HepG2 (cell line): ENCODE results near the gene NDUFB10. TPM values are rescaled to one million over a fixed set of nuclear protein-coding genes. Genes with fewer than 3 reads are reported as not detected.

Experiments
- ATAC-seq: fragments of 200-7000 bp; cut with Tn5 transposase; 3 replicates; pipeline ENCODE4 v1.9.1; 2020; ENCODE audit warnings: mild to moderate bottlenecking, moderate library complexity
- BruUV-seq: library from RNA; stranded (reverse); fragments of 400-500 nt; replicated peaks from 2 replicates; lab custom pipeline; 2021; lab: Mats Ljungman, UMichigan
- CTCF ChIA-PET: fragments of 300-600 bp; formaldehyde crosslinking; extraction: SDS; loops from one replicate; lab custom pipeline; 2021; ENCODE audit warnings: low total read pairs, inconsistent platforms, low intra/inter-chr PET ratio; lab: Yijun Ruan, JAX
- POLR2A ChIA-PET: fragments of 350-600 bp; sonication (Branson Sonifier 250); formaldehyde crosslinking; loops from one replicate; lab custom pipeline; 2020; ENCODE audit warnings: antibody characterized with exemption, inconsistent platforms; lab: Yijun Ruan, JAX
- DNase-seq: peaks from one replicate; pipeline ENCODE4 v3.0.0-alpha.2; 2015; ENCODE audit warnings: low spot score
- FAIRE-seq: peaks from 3 replicates; lab custom pipeline; 2011; peaks lifted over from hg19 to GRCh38; lab: Jason Lieb, UNC
- H2AFZ ChIP-seq: one replicate; pipeline ENCODE4 v1.6.1; 2011; ENCODE audit warnings: low read length, inconsistent platforms
- H3K27ac ChIP-seq: fragments of 300-600 bp; 3 replicates; pipeline ENCODE4 v1.8.0; 2011; ENCODE audit warnings: mixed run types, mild to moderate bottlenecking, mixed read lengths, low read length, inconsistent platforms; ENCODE audit not compliant: insufficient read depth; ENCODE audit errors: extremely low read length
- H3K27me3 ChIP-seq, 2 experiments: fragments of 200-600 bp in 1 of 2; 2 replicates in 1 of 2; 3 replicates in 1 of 2; pipeline versions ENCODE4 v1.6.0 to v1.8.0; 2011; ENCODE audit warnings: low read length in 2 of 2, mild to moderate bottlenecking in 2 of 2, moderate library complexity in 2 of 2, inconsistent platforms in 1 of 2; ENCODE audit not compliant: insufficient read depth in 2 of 2, control insufficient read depth in 1 of 2
- H3K36me3 ChIP-seq, 2 experiments: fragments of 200-600 bp in 1 of 2; replicated peaks in 1 of 2; 2 replicates in 1 of 2; 3 replicates in 1 of 2; pipeline versions ENCODE4 v1.5.1 to v1.8.0; 2011; ENCODE audit warnings: low read length in 2 of 2, inconsistent platforms in 1 of 2; ENCODE audit not compliant: insufficient read depth in 2 of 2, control insufficient read depth in 1 of 2
- H3K4me1 ChIP-seq: 2 replicates; pipeline ENCODE4 v1.5.1; 2012; ENCODE audit warnings: low read length, inconsistent platforms; ENCODE audit not compliant: insufficient read depth
- H3K4me2 ChIP-seq: 2 replicates; pipeline ENCODE4 v1.6.0; 2011; ENCODE audit warnings: low read depth, low read length, inconsistent platforms
- H3K4me3 ChIP-seq, 3 experiments: fragments of 200-600 bp in 1 of 3; sonication (generic), shearing (Covaris generic) in 1 of 3; replicated peaks in 1 of 3; 2 replicates each; pipeline ENCODE4 v1.5.1; 2011 to 2016; ENCODE audit warnings: low read length in 3 of 3, inconsistent platforms in 2 of 3, low read depth in 2 of 3, mild to moderate bottlenecking in 2 of 3, control low read depth in 1 of 3, mixed read lengths in 1 of 3; ENCODE audit not compliant: insufficient read depth in 1 of 3
- H3K79me2 ChIP-seq: one replicate; pipeline ENCODE4 v1.6.1; 2011; ENCODE audit warnings: low read length, inconsistent platforms; ENCODE audit not compliant: insufficient read depth
- H3K9ac ChIP-seq: 2 replicates; pipeline ENCODE4 v1.6.0; 2011; ENCODE audit warnings: mild to moderate bottlenecking, low read depth, low read length, inconsistent platforms; ENCODE audit not compliant: insufficient read depth
- H3K9me3 ChIP-seq: 2 replicates; pipeline ENCODE4 v1.5.1; 2012; ENCODE audit warnings: mild to moderate bottlenecking, low read length
- H4K20me1 ChIP-seq: 2 replicates; pipeline ENCODE4 v1.6.0; 2011; ENCODE audit warnings: inconsistent platforms, mild to moderate bottlenecking, low read length, moderate library complexity; ENCODE audit not compliant: insufficient read depth
- AGO2 ChIP-seq: fragments of 200-400 bp; formaldehyde crosslinking; optimal IDR thresholded peaks from 2 replicates; pipeline ENCODE3; 2017; ENCODE audit warnings: mild to moderate bottlenecking, low read depth, low read length, moderate library complexity
- NFKB2 ChIP-seq: sonication (generic); formaldehyde crosslinking; IDR thresholded peaks from 2 replicates; pipeline ENCODE4 v1.4.0; 2020; ENCODE audit warnings: missing genetic modification reagents, borderline replicate concordance
- POLR2A ChIP-seq, 2 experiments: IDR thresholded peaks; 2 replicates each; pipeline ENCODE4 v1.6.1; 2011; ENCODE audit warnings: low read depth in 2 of 2, low read length in 2 of 2, mild to moderate bottlenecking in 1 of 2, moderate library complexity in 1 of 2; ENCODE audit not compliant: insufficient read depth in 1 of 2
- SAP130 ChIP-seq: IDR thresholded peaks from 2 replicates; pipeline ENCODE4 v1.6.1; 2016; ENCODE audit warnings: low read depth
- TAF1 ChIP-seq: sonication (generic); formaldehyde crosslinking; IDR thresholded peaks from 2 replicates; pipeline ENCODE4 v1.4.0; 2020; ENCODE audit warnings: missing genetic modification reagents
- ZNF263 ChIP-seq: sonication (generic); formaldehyde crosslinking; IDR thresholded peaks from 2 replicates; pipeline ENCODE4 v1.4.0; 2020; ENCODE audit warnings: missing genetic modification reagents
- ZNF569 ChIP-seq: sonication (generic); formaldehyde crosslinking; IDR thresholded peaks from 2 replicates; pipeline ENCODE4 v1.5.0; 2020; ENCODE audit warnings: mild to moderate bottlenecking, missing genetic modification reagents, moderate library complexity, borderline replicate concordance
- ZSCAN31 ChIP-seq: sonication (generic); formaldehyde crosslinking; IDR thresholded peaks from 2 replicates; pipeline ENCODE4 v1.5.0; 2020; ENCODE audit warnings: low read depth, mild to moderate bottlenecking, missing genetic modification reagents
- WGBS: methylation state at CpG from one replicate; pipeline ENCODE4 v1.1.6; 2017; ENCODE audit warnings: low lambda C conversion rate; 5-methylcytosine and 5-hydroxymethylcytosine counted together
- in situ Hi-C: cut with HindIII; loops from 2 replicates; pipeline ENCODE4 v1.10.0; 2017; ENCODE audit warnings: low pct_unique_long_range_greater_than_20kb; ENCODE audit not compliant: extremely low pct_ligation_motif_present
- intact Hi-C: fragments of 100-400 bp; cut with micrococcal nuclease; formaldehyde crosslinking; loops from one replicate; pipeline ENCODE4 v1.10.0; 2022; ENCODE audit not compliant: unreplicated experiment
- polyA plus RNA-seq, 8 experiments: library from polyadenylated mRNA; depleted of rRNA in 3 of 8; stranded (reverse) in 7 of 8; unstranded in 1 of 8; fragments of >200 nt; fragmentation: Illumina TruSeq in 4 of 8; extraction: Trizol in 4 of 8; gene quantifications; 2 replicates each; pipeline versions ENCODE4 v1.2.1 to v1.2.3, GENCODE V29; 2011 to 2016; ENCODE audit warnings: low read depth in 4 of 8, missing spikeins in 1 of 8, mixed read lengths in 1 of 8; ENCODE audit not compliant: insufficient read depth in 1 of 8
- total RNA-seq, 5 experiments: library from RNA; depleted of rRNA; stranded (reverse); fragments of >200 nt; fragmentation: Illumina TruSeq; extraction: Trizol; gene quantifications; 2 replicates each; pipeline ENCODE4 v1.2.3, GENCODE V29; 2016; ENCODE audit warnings: low read depth in 1 of 5
- TF ChIP-seq, protein P1 (sequence below): sonication (generic); formaldehyde crosslinking; IDR thresholded peaks from 2 replicates; pipeline ENCODE4 v1.5.0; 2020; ENCODE audit warnings: mild to moderate bottlenecking, missing genetic modification reagents
- TF ChIP-seq, protein P2 (sequence below): sonication (generic); formaldehyde crosslinking; IDR thresholded peaks from 2 replicates; pipeline ENCODE4 v1.4.0; 2020; ENCODE audit warnings: missing genetic modification reagents
- TF ChIP-seq, protein P3 (sequence below): sonication (generic); formaldehyde crosslinking; IDR thresholded peaks from 2 replicates; pipeline ENCODE4 v1.4.0; 2020; ENCODE audit warnings: mild to moderate bottlenecking, missing genetic modification reagents
- TF ChIP-seq, protein P4 (sequence below): sonication (generic); formaldehyde crosslinking; IDR thresholded peaks from 2 replicates; pipeline ENCODE4 v1.5.1; 2020; ENCODE audit warnings: mild to moderate bottlenecking, missing genetic modification reagents, moderate library complexity

Gene NDUFB10
- total and polyA plus RNA-seq, 2 of the 13 experiments (the other 11 are each of a cell fraction or from before 2014, with no cell fraction given), result 68.6 to 157 TPM

DNA sequence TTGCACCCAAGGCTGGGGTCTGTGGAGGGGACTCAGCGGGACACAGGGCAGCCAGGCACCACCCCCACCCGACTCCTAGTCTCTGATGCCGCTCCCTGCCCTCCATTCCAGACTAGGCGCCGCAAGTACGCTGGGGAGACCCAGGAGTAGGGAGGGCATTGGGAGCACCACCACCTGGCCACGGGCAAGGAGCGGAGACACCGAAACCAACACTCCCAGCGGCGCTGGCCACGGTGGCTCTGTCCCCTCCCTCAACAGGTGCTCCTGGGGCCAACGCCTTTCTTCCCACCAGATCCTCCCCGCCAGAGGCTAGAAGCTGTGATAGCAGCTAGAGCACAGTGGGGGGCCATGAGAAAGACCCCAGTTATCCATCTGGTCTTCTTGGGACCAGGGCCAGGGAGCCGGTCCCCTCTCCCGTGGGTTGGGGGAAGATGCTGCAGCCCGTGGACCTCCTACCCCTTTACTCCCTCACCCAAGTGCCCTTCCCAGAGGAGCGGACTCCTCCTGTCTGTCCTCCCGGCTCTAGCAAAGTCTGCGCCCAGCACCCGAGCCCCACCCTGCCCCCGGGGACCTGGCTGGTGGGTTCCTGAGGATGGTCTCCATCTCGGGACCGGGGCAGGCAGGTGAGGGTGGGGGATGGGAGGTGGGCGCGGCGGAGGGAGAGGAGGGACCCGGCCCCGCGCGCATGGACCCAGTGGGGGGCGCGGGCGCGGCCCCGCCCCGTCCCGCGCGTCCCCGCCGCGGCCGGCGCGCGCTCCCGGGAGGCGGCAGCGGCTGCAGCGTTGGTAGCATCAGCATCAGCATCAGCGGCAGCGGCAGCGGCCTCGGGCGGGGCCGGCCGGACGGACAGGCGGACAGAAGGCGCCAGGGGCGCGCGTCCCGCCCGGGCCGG, 30.1 kb downstream of the NDUFB10 start, which contains the start of gene SYNGR3:
Gene SYNGR3, plus strand, starts transcription at position 762 of the 892 bp plus-strand sequence. CDS start 133 bp downstream, outside the sequence.
- H3K4me3 ChIP-seq, result peak within 1 kb of the TSS; percentile 60 to 82 (median 77)
- ATAC-seq (peak; percentile 4), FAIRE-seq (no peak), DNase-seq (no peak)
- in situ Hi-C loops, result no loop called here
- WGBS, result no CpG with 5 or more reads among the region's 67 CpGs
- peaks cover 12 to 15% of the 10 kb centered on the region in 2 experiments; a peak in 4 of 5 replicates for H3K36me3 ChIP-seq
- TF ChIP-seq, protein P1, sequence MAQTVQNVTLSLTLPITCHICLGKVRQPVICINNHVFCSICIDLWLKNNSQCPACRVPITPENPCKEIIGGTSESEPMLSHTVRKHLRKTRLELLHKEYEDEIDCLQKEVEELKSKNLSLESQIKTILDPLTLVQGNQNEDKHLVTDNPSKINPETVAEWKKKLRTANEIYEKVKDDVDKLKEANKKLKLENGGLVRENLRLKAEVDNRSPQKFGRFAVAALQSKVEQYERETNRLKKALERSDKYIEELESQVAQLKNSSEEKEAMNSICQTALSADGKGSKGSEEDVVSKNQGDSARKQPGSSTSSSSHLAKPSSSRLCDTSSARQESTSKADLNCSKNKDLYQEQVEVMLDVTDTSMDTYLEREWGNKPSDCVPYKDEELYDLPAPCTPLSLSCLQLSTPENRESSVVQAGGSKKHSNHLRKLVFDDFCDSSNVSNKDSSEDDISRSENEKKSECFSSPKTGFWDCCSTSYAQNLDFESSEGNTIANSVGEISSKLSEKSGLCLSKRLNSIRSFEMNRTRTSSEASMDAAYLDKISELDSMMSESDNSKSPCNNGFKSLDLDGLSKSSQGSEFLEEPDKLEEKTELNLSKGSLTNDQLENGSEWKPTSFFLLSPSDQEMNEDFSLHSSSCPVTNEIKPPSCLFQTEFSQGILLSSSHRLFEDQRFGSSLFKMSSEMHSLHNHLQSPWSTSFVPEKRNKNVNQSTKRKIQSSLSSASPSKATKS (CRISPR knock-in tag), result no peak
- TF ChIP-seq ZNF569 (CRISPR knock-in tag) (no peak), ZNF263 (CRISPR knock-in tag) (peak; percentile 91), AGO2 (peak; percentile 40), TAF1 (CRISPR knock-in tag) (0 out of 2 replicates have a peak, but pooled peaks have one; percentile 24), ZSCAN31 (CRISPR knock-in tag) (no peak), NFKB2 (CRISPR knock-in tag) (0 out of 2 replicates have a peak, but pooled peaks have one; percentile 20), POLR2A (IDR thresholded peaks at IDR 0.05; ENCODE audit: insufficient read depth in 1 of 2, low read depth in 2 of 2, low read length in 2 of 2) (0 out of 4 replicates have a peak, but pooled peaks of 1 of the 2 experiments have one; percentile 13), SAP130 (CRISPR knock-in tag) (0 out of 2 replicates have a peak, but pooled peaks have one; percentile 14)
- TF ChIP-seq, protein P2, sequence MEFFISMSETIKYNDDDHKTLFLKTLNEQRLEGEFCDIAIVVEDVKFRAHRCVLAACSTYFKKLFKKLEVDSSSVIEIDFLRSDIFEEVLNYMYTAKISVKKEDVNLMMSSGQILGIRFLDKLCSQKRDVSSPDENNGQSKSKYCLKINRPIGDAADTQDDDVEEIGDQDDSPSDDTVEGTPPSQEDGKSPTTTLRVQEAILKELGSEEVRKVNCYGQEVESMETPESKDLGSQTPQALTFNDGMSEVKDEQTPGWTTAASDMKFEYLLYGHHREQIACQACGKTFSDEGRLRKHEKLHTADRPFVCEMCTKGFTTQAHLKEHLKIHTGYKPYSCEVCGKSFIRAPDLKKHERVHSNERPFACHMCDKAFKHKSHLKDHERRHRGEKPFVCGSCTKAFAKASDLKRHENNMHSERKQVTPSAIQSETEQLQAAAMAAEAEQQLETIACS, result peak; percentile 74
- TF ChIP-seq, protein P3, sequence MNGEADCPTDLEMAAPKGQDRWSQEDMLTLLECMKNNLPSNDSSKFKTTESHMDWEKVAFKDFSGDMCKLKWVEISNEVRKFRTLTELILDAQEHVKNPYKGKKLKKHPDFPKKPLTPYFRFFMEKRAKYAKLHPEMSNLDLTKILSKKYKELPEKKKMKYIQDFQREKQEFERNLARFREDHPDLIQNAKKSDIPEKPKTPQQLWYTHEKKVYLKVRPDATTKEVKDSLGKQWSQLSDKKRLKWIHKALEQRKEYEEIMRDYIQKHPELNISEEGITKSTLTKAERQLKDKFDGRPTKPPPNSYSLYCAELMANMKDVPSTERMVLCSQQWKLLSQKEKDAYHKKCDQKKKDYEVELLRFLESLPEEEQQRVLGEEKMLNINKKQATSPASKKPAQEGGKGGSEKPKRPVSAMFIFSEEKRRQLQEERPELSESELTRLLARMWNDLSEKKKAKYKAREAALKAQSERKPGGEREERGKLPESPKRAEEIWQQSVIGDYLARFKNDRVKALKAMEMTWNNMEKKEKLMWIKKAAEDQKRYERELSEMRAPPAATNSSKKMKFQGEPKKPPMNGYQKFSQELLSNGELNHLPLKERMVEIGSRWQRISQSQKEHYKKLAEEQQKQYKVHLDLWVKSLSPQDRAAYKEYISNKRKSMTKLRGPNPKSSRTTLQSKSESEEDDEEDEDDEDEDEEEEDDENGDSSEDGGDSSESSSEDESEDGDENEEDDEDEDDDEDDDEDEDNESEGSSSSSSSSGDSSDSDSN (CRISPR knock-in tag), result peak; percentile 39; the same call in 1 of the 2 replicates
- TF ChIP-seq, protein P4, sequence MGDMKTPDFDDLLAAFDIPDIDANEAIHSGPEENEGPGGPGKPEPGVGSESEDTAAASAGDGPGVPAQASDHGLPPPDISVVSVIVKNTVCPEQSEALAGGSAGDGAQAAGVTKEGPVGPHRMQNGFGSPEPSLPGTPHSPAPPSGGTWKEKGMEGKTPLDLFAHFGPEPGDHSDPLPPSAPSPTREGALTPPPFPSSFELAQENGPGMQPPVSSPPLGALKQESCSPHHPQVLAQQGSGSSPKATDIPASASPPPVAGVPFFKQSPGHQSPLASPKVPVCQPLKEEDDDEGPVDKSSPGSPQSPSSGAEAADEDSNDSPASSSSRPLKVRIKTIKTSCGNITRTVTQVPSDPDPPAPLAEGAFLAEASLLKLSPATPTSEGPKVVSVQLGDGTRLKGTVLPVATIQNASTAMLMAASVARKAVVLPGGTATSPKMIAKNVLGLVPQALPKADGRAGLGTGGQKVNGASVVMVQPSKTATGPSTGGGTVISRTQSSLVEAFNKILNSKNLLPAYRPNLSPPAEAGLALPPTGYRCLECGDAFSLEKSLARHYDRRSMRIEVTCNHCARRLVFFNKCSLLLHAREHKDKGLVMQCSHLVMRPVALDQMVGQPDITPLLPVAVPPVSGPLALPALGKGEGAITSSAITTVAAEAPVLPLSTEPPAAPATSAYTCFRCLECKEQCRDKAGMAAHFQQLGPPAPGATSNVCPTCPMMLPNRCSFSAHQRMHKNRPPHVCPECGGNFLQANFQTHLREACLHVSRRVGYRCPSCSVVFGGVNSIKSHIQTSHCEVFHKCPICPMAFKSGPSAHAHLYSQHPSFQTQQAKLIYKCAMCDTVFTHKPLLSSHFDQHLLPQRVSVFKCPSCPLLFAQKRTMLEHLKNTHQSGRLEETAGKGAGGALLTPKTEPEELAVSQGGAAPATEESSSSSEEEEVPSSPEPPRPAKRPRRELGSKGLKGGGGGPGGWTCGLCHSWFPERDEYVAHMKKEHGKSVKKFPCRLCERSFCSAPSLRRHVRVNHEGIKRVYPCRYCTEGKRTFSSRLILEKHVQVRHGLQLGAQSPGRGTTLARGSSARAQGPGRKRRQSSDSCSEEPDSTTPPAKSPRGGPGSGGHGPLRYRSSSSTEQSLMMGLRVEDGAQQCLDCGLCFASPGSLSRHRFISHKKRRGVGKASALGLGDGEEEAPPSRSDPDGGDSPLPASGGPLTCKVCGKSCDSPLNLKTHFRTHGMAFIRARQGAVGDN (CRISPR knock-in tag), result peak; percentile 22; the same call in 1 of the 2 replicates
- H3K4me2 ChIP-seq, result peak within 1 kb of the TSS; percentile 95
- H2AFZ ChIP-seq, result no peak within 1 kb of the TSS
- peak within 1 kb of the TSS; percentile 60 for H3K9ac ChIP-seq
- POLR2A ChIA-PET, result interaction anchor here (0.8 to 2.0 kb wide), 5 partner anchors 14 to 166 kb away, joined by 3 to 13 read pairs (median 5); partner anchors contain the start of genes RPS2 and TRAF7
- H3K9me3 ChIP-seq, result no peaks in the 10 kb centered on the region
- peaks cover 70% of the 10 kb centered on the region for H3K4me1 ChIP-seq
- CTCF ChIA-PET, result interaction anchor here (0.6 kb wide), 1 partner anchor 14 kb away, joined by 3 read pairs; no protein-coding TSS in a partner anchor
- H4K20me1 ChIP-seq, result no peaks in the 10 kb centered on the region
- H3K27ac ChIP-seq, result no peak within 1 kb of the TSS
- intact Hi-C loops, result no loop called here
- no TSS peak for BruUV-seq
- peaks cover 13% of the 10 kb centered on the region for H3K79me2 ChIP-seq
- peaks cover 0 to 8% of the 10 kb centered on the region in 2 experiments; a peak in 2 of 5 replicates for H3K27me3 ChIP-seq
